ENCODE measurements around the gene BMP7. TPM values are rescaled to one million over a fixed set of nuclear protein-coding genes. Genes with fewer than 3 reads are reported as not detected.

The BMP7 gene
- total and polyA plus RNA-seq, 2 of the 13 experiments (the other 11 are each of a cell fraction or from before 2014, with no cell fraction given), result not detected

- TF ChIP-seq ATF1 (CRISPR knock-in tag; IDR thresholded peaks at IDR 0.05), result no peak
- no peak for TF ChIP-seq ZUFSP (CRISPR knock-in tag; IDR thresholded peaks at IDR 0.05; ENCODE audit: borderline replicate concordance)
- peak; percentile 61 for TF ChIP-seq SKI (IDR thresholded peaks at IDR 0.05; ENCODE audit: partially characterized antibody)
- TF ChIP-seq ZNF260 (CRISPR knock-in tag; IDR thresholded peaks at IDR 0.05; ENCODE audit: borderline replicate concordance, low read depth), result no peak
- no peak for TF ChIP-seq GLMP (CRISPR knock-in tag; IDR thresholded peaks at IDR 0.05; ENCODE audit: borderline replicate concordance)
- no peak for TF ChIP-seq ZNF138 (CRISPR knock-in tag; IDR thresholded peaks at IDR 0.05; ENCODE audit: low read depth)
- 0 out of 2 replicates have a peak, but pooled peaks have one; percentile 23 for TF ChIP-seq CC2D1A (CRISPR knock-in tag; IDR thresholded peaks at IDR 0.05)
- peak; percentile 89 for TF ChIP-seq MLX (CRISPR knock-in tag; IDR thresholded peaks at IDR 0.05)
- TF ChIP-seq ZNF205 (CRISPR knock-in tag; IDR thresholded peaks at IDR 0.05), result peak; percentile 71; the same call in 1 of the 2 replicates
- TF ChIP-seq ZNF577 (CRISPR knock-in tag; IDR thresholded peaks at IDR 0.05; ENCODE audit: borderline replicate concordance, low read depth), result no peak
- no peak for TF ChIP-seq ZNF652 (CRISPR knock-in tag; IDR thresholded peaks at IDR 0.05; ENCODE audit: borderline replicate concordance, low read depth)
- TF ChIP-seq ZNF292 (CRISPR knock-in tag; IDR thresholded peaks at IDR 0.05; ENCODE audit: borderline replicate concordance, low read depth), result peak; percentile 90; the same call in 1 of the 2 replicates
- peak; percentile 78; the same call in 1 of the 2 replicates for TF ChIP-seq HOXA7 (CRISPR knock-in tag; IDR thresholded peaks at IDR 0.05)
- TF ChIP-seq ZSCAN25 (CRISPR knock-in tag; IDR thresholded peaks at IDR 0.05), result peak; percentile 83
- peak; percentile 54; the same call in 1 of the 2 replicates for TF ChIP-seq ONECUT2 (CRISPR knock-in tag; IDR thresholded peaks at IDR 0.05)
- TF ChIP-seq ZFP36L1 (CRISPR knock-in tag; IDR thresholded peaks at IDR 0.05), result peak; percentile 90
- TF ChIP-seq ZBTB21 (CRISPR knock-in tag; IDR thresholded peaks at IDR 0.05), result peak; percentile 73; the same call in 1 of the 2 replicates
- peak; percentile 75 for TF ChIP-seq PATZ1 (CRISPR knock-in tag; IDR thresholded peaks at IDR 0.05)
- TF ChIP-seq ELF3 (CRISPR knock-in tag; IDR thresholded peaks at IDR 0.05), result peak; percentile 68
- peak; percentile 86; the same call in 1 of the 2 replicates for TF ChIP-seq ZNF441 (CRISPR knock-in tag; IDR thresholded peaks at IDR 0.05; ENCODE audit: borderline replicate concordance)
- peak; percentile 93 for TF ChIP-seq PHF21A (CRISPR knock-in tag; IDR thresholded peaks at IDR 0.05)
- 0 out of 2 replicates have a peak, but pooled peaks have one; percentile 1 for TF ChIP-seq ZBTB46 (CRISPR knock-in tag; IDR thresholded peaks at IDR 0.05; ENCODE audit: borderline replicate concordance)
- TF ChIP-seq ZC3H13 (CRISPR knock-in tag; IDR thresholded peaks at IDR 0.05), result no peak
- TF ChIP-seq ZNF335 (CRISPR knock-in tag; IDR thresholded peaks at IDR 0.05), result peak; percentile 79; the same call in 1 of the 2 replicates
Measured at GRCh38 chr20:57130160-57130772, 136.2 kb downstream of the BMP7 start (continued).
